NCI-H146 treated with DMSO at 0.1 percent for 48 hours (cell line): ENCODE data around the gene OR2Y1.
"Not testable (repeated sequence)": the region's sequence is repeated elsewhere in the genome, so short reads cannot be mapped to it uniquely, and the experiment has no call there.

Experiments
- DNase-seq: peaks from one replicate; lab custom pipeline; 2025; ENCODE audit not compliant: unreplicated experiment; lab: John Stamatoyannopoulos, UW

The OR2Y1 gene, protein sequence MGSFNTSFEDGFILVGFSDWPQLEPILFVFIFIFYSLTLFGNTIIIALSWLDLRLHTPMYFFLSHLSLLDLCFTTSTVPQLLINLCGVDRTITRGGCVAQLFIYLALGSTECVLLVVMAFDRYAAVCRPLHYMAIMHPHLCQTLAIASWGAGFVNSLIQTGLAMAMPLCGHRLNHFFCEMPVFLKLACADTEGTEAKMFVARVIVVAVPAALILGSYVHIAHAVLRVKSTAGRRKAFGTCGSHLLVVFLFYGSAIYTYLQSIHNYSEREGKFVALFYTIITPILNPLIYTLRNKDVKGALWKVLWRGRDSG

GRCh38 chr5:180739958-180740357 is at the start of gene OR2Y1:
Gene OR2Y1 (minus strand): TSS chr5:180740058. CDS start chr5:180740058, 0 bp downstream.
- DNase-seq = no peak

DNA sequence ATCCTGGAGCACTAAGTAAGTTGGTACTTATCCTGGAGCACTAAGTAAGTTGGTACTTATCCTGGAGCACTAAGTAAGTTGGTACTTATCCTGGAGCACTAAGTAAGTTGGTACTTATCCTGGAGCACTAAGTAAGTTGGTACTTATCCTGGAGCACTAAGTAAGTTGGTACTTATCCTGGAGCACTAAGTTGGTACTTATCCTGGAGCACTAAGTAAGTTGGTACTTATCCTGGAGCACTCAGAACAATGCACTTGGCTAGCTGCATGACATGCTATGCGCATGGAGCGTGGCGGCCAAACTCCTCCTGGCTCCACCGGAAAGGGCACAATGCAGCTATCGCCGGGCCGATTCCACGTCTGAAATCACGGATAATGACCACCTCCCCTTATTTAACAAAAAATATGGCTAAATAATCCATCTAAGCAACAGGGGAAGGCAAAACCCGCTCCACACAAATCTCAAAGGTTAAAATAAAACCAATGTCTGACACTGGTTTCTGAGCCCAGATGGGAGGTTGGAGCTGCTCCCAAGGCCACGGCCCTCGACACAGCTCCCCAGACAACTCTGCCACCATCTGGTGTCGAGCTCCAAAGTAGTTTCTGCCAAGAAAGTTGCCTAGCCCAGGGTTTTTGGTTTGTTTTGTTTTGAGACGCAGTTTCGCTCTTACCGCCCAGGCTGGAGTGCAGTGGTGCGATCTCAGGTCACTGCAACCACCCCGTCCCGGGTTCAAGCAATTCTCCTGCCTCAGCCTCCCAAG is 49.0 kb upstream of the OR2Y1 start:
- DNase-seq = not testable (repeated sequence)

- no peak for DNase-seq
These were observed 48.0 kb upstream of the OR2Y1 start for GRCh38 chr5:180787711-180788431.

DNA sequence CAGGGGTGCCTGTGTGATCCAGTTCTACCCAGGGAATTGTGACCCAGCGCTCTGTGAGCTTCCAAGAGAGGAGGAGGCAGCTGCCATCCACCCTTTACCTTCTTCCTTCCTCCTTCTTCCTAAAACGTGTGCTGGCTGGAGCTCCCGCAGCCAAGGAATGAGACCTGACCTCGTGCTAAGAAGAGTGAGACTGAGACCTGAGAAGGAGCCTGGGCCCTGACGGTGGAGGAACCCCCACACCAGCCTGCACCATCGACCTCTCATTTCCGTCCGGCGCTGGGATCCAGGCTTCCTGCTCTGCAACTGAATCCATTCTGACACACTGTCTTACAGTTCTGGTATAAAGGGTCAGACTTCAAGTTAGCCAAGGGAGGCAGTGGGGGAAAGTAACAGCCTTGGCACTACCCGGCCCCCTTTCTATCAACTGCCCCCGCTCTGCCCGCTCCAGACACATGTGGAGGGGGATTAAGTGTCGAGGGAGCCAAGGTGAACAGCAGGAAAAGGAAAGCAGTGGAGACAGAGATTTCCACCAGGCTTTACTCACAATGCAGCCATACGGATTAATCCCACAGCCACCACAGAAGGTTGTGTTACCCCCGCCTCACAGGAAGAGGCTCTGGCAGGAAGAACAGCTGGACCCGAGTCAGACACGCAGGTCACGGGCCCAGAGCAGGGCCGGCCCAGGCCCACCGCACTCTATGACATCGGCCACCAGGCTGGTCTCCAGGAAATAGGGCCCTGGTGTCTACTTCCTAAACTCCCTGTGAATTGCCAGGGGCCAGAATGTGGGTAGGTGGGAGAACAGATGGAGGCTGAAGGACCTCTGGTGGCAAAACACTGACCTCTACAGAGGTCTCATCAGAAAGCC is 46.9 kb upstream of the OR2Y1 start:
- DNase-seq = no peak

DNA sequence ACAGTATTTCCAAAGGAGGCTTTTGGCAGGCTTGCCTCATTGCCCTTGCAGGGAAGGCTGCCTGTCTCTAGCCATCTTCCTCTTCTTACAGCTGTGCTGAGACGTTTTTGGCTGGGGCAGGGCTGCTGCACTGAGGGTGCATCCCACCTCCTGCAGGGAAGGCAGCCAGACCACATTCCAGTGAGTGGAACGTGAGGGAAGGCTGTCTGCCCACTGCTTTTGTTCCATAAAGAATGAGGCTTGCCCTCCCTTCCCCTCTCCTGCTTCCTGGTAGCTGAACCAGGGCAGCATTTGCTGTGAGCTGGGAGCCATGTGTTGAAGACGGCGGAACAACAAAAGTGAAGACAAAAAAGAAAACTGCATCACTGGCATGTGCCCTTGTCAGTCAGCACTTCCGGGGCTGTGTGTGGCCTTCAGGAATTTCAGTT is 46.0 kb upstream of the OR2Y1 start:
- no peak for DNase-seq

DNA sequence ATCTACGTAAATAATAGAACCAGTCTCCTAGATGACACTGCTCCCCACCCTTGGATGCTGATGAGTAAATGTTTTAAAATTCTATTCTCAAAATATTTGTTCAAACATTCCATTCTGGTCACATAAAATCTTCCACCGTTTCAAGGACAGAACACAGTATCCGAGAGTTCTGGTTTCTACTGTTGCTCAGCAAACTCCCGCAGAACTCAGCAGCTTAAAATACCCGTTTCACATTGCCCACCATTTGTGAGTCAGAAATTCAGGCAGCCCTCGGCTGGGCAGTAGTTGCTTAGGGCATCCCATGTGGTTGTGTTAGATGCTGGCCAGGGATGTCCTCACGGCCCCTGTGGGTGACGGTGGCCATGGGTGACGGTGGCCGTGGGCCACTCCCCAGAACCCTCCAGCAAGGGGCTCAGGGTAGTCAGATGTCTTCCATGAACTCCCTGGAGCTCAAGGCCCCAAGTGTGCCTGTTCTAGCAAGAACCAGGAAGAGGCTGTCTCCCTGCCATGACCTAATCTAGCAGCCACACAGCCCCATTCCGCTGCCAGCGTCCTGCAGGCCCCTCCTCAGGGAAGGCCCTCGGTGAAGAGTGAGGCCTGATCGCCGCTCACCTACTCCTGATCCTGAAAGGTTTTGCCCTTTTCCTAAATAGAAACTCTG is 45.4 kb upstream of the OR2Y1 start:
- DNase-seq = no peak

- no peak for DNase-seq
These were observed 44.7 kb upstream of the OR2Y1 start for GRCh38 chr5:180784497-180785097.

- DNase-seq = no peak
These were observed 43.6 kb upstream of the OR2Y1 start for GRCh38 chr5:180783340-180784052.

GRCh38 chr5:180782748-180783147 is 42.9 kb upstream of the OR2Y1 start:
- no peak for DNase-seq

- not testable (repeated sequence) for DNase-seq
These were observed 42.1 kb upstream of the OR2Y1 start for GRCh38 chr5:180781900-180782326.

GRCh38 chr5:180779985-180780610 is 40.2 kb upstream of the OR2Y1 start:
- no peak for DNase-seq

DNA sequence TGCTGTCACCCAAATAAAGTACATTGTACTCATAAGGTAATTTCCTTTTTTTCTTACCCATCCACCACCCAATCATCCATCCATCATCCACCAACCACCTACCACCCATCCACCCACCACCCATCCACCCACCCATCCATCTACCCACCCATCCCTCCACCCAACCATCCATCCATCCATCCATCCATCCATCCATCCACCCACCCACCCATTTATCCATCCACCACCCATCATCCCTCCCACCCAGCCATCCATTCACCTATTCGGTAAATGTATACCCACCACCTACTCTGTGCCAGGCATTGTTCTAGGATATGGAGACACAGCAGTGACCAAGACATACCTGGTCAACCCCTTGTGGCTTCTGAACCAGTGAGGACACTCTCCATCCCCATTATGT is 37.6 kb upstream of the OR2Y1 start:
- no peak for DNase-seq

- no peak for DNase-seq
These were observed 36.5 kb upstream of the OR2Y1 start for GRCh38 chr5:180776376-180776775.

DNA sequence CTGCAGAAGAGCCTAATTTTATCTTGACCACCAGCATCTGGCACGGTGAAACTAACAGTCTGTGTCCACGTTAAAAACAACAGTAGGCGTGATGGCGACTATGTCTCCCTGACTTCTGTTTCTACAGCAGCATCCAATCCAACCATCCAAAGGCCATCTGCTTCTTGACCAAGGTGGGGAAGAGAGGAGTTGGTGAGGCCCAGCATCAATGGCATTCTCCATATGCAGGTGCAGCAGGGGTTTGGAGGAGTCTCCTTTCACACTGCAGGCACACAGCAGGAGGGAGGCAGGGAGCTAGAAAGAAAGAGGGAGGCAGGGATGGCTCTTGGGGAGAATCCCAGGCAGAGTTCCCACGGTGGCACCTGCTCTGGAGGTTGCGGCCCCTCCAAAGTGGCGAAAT is 35.8 kb upstream of the OR2Y1 start:
- no peak for DNase-seq

GRCh38 chr5:180771839-180772238 is 32.0 kb upstream of the OR2Y1 start:
- no peak for DNase-seq

- no peak for DNase-seq
These were observed 30.0 kb upstream of the OR2Y1 start for GRCh38 chr5:180769821-180770220.

DNA sequence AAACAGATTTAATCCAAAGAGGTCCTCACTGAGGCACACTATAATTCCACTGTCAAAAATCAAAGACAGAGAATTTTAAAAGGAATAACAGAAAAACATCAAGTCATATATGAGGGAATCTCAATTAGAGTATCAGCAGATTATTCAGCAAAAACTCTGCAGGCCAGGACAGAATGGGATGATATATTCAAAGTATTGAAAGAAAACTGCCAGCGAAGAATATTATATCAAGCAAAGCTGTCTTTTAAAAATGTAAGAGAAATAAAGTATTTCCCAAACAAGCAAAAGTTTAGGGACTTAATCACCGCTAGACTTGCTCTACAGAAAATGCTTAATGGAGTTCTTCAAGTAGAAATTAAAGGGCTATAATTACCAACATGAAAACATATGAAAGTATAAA is 15.7 kb upstream of the OR2Y1 start:
- DNase-seq = no peak

GRCh38 chr5:180744253-180744652 is 4.4 kb upstream of the OR2Y1 start:
- no peak for DNase-seq

GRCh38 chr5:180742727-180743126 is 2.9 kb upstream of the OR2Y1 start:
- DNase-seq = no peak
